GM19324 (cell line): ENCODE data around the gene TDRD9.
"Not testable (repeated sequence)": the region's sequence is repeated elsewhere in the genome, so short reads cannot be mapped to it uniquely, and the experiment has no call there.

ENCODE experiments used
- ATAC-seq: cut with Tn5 transposase; IDR thresholded peaks from one replicate; pipeline ENCODE4 v1.9.1; 2021; ENCODE audit warnings: mild to moderate bottlenecking, moderate library complexity; ENCODE audit not compliant: unreplicated experiment, low FRiP score

Gene TDRD9

DNA sequence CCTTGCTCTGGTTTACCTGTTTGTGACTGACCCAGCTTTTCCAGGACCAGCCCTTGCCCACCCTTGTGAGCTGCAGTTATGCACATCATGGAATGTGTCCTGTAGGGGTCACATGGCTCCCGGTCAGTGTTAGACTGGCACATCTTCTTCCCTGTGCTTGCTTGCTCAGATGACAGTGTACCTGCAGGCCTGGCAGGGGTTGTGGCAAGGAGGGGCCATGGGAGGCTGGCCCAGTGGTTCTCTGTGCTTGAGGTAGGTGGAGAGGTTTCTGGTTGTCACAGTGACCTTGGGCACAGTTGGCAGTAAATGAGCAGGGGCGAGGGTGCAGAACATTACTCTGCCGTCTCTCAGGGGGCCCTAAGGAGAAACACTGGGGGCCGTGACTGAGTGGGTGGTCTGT is 41.7 kb downstream of the TDRD9 start:
- no peak for ATAC-seq

DNA sequence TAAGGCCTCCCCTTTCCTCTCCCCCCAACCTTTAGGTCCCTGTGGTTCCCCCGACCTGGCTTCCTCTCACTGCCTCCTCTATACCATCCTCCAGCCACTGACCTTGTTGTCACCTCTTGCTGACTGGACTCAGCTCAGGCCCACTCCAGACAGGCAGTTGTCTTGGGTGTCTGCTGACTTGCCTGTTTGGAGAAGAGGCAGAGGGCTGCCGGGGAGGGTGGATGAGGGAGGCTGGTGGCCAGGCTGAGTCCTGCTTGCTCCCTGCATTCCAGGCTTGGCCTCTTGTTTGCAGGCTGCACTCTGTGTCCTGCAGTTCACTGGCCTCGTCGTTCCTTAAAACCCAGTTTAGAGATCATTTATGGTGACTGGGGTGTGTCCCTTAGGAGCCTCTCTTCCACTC is 45.1 kb downstream of the TDRD9 start:
- ATAC-seq = no peak

DNA sequence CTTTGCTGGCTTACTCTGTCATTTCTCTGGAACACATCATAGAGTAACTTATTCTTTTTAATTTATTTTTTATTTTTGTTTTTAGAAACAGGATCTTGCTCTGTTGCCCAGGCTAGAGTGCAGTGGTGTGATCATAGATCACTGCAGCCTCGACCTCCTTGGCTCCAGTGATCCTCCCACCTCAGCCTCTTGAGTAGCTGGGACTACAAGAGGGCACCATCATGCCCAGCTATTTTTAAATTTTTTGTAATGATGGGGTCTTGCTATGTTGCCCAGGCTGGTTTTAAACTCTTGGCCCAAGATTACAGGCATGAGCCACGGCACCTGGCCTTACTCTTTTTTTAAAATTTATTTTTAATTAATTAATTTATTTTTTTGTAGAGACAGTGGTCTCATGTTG is 46.3 kb downstream of the TDRD9 start:
- no peak for ATAC-seq

DNA sequence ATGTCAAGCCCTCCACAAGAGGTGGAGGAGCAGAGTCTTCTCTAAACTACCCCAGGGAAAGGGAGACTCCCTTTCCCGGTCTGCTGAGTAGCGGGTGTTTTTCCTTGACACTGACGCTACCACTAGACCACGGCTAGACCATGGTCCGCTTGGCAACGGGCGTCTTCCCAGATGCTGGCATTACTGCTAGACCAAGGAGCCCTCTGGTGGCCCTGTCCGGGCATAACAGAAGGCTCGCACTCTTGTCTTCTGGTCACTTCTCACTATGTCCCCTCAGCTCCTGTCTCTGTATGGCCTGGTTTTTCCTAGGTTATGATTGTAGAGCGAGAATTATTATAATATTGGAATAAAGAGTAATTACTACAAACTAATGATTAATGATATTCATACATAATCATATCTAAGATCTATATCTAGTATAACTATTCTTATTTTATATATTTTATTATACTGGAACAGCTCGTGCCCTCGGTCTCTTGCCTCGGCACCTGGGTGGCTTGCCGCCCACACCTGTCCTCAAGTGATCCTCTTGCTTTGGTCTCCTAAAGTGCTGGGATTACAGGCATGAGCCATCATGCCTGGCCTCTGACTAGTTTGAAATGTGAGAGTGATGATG is 52.5 kb downstream of the TDRD9 start:
- not testable (repeated sequence) for ATAC-seq

DNA sequence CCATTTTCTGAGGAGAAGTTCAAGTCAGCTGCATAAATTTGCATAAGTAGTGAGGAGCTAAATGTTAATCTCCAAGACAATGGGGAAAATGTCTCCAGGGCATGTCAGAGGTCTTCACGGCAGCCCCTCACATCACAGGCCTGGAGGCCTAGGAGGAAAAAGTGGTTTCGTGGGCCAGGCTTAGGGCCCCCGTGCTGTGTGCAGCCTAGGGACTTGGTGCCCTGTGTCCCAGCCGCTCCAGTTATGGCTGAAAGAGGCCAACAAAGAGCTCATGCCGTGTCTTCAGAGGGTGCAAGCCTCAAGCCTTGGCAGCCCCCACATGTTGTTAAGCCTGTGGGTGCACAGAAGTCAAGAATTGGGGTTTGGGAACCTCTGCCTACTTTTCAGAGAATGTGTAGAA is 55.9 kb downstream of the TDRD9 start:
- no peak for ATAC-seq

DNA sequence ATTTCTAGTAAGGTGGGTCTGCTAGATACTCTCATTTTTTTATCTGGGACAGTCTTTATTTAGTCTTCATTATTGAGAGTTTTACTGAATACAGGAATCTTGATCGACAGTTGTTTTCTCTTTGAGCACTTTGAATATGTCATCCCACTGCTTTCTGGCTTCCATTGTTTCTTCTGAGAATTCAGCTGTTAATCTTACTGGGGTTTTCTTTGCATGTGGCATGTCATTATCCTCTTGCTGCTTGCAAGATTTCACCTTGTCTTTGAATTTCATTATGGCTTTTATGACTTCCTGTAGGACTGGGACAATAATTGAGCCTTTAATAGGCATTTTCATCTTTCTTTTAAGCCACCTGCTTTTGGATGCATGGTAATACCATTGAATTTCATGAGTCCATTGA is 60.8 kb downstream of the TDRD9 start:
- ATAC-seq = no peak

DNA sequence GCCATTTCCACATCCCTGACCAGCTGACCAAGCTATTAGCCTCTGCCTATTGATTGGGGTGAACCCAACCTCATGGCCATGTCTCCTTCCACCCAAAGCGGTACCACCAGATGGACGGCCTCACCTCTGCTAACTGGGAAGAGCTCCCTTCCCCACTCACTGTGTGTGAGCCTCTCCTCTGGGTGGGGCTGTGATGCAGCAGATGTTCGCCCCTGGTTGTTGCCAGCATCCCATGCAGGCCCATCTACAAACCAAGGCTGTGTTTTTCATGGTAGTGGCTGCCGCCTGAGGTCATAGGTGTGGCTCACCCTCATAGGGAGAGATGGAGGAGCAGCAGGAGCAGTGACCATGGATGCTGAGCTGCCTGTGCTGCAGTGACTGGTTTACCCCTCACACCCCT is 61.7 kb downstream of the TDRD9 start:
- ATAC-seq = no peak

DNA sequence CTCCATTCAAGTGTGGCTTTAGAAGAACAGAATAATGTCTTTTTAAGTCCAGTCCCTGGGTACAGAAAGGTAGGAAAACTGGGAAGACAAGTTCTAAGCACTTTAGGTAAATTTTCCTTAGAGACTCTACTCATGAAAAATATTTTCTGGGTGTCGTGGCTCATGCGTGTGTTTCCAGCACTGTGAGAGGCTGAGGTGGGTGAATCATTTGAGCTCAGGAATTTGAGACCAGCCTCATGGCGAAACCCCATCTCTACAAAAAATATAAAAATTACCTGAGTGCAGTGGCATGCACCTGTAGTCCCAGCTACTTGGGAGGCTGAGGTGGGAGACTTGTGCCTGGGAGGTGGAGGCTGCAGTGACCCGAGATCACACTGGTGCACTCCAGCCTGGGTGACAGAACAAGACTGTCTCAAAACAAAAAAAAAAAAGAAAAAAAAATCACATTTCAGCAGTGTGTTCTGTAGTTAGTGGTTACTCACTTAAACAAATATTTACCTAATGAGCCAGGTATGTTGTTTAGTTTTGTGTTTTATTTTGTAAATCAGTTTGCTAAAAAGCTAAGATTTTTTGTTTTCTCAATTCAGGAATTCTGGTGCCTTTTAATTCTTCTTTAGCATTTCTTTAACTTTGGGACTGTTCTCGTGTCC is 66.4 kb downstream of the TDRD9 start:
- ATAC-seq = no peak

DNA sequence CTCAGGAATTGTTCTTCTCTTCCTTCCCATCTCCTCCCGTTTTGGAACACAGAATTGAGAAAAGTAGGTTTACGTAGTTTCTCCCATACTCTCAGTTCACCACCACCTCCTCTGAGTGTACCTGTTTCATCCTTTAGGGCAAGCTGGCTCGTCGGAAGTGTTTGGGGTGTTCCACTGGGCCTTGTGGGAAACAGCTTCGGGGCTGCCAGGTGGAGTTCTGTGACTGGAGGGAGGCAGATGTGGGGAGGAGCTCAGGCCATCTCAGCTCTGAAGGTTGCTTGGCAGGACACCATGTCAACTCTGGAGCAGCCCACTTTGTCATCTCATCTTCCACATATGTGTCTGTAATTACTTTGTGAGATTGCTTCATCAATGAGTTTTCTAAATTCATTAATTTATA is 67.6 kb downstream of the TDRD9 start:
- ATAC-seq = no peak

DNA sequence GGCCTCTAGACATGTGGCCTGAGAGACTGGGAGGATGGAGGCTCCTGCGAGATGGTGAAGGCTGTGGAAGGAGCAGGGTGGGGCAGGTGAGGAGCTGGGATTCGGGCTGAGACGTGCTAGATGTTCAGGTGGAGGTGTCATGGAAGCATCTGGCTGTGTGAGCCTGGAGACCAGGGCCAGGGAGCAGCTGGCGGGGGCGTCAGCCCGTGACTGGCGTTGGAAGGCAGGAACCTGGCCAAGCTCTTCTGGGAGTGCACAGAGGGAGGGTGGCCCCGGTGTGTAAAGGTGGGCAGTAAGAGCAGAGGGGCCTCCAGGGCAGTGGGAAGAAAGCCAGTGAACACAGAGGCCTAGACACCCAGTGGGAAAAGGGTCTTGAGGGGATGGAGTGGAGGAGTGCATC is 69.1 kb downstream of the TDRD9 start:
- ATAC-seq = no peak

DNA sequence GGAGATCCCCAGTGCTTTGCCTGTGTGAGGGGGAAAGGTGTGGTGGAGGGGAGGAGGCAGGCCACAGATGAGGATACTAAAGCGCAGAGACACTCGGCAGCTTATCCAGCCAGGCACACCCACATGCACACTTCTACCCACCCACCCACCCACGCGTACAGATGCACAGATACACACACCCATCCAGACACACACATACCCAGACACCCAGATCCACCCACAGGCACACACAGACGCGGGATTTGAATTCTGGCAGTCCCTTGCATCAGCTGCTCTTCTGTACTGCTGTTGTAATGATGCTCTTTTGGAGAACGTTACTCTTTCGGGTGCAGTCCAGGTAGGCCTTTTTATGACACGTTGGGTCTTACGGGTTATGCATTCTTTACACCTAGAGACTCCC is 69.8 kb downstream of the TDRD9 start:
- ATAC-seq = no peak

DNA sequence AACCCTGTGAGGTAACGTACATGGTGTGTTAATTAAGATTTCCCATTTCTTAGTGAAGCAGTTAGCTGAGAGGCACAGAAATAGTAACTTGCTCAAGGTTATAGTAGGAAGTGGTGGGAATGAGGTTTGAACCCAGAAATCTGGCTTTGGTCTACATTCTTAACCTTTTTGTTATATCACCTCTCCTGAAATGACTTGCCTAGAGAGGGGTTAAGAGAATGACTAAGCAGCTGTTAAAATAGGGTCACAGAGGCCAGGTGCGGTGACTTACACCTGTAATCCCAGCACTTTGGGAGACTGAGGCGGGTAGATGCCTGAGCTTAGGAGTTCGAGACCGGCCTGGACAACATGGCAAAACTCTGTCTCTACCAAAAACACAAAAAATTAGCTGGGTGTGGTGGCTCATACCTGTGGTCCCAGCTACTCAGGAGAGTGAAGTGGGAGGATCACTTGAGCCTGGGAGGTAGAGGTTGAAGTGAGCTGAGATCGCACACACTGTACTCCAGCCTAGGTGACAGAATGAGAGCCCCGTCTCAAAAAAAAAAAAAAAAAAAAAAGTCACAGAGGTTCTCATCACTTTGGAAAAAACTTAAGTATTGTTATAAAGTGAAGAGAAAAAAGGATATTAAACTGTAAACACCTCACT is 71.7 kb downstream of the TDRD9 start:
- ATAC-seq = no peak

DNA sequence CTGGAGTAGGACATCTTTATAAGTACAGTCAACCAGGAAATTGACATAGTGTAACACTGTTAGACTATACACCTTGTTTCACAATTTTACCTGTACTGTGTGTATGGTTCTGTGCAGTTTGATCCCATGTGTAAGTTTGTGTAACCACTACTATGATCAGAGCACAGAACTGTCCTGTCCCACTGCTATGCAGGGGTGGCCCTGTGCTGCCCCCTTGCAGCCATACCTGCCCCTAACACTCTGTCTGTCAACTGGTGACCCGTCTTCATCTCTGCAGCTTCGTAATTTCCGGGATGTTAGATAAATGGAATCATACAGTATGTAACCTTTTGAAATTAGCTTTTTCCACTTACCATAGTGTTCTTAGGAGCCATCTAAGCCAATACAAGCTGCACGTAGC is 72.7 kb downstream of the TDRD9 start:
- no peak for ATAC-seq

DNA sequence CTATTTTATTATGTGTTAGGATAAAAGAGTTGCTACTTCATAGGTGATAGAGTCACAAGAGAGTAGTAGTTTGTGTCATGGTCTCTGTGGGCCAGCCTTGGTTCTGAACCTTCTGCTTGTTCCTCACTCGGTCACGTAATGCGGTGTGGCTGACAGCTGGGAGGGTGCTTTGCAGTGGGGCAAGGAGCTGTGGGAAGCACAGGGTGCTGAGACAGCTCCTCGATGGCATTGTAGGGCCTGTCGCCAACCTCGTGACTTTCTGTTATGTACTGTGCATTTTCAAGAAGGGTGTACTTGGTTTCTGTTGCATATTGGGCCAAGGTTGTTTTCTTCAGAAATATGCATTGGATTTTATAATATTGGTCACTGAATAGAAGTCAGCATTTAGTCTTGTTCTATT is 75.4 kb downstream of the TDRD9 start:
- ATAC-seq = no peak

DNA sequence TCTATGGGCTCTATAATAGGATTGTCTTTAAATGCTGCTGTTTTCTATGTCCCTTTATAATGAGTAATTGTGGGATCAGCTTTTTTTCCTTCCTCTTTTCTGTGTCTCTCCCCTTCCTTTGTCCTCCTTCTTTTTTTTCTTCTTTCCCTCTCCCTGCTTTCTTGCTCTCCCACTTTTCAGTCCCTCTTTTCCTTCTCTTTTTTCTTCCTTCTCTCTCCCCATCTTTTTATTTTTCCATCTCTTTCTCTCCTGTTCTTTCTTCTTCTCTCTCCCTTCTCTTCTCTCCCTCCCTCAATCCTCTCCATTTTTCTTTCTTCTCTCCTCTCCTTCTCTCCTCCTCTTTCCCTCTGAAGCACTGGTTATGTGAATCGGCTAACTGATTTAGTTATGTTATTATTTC is 76.6 kb downstream of the TDRD9 start:
- no peak for ATAC-seq

DNA sequence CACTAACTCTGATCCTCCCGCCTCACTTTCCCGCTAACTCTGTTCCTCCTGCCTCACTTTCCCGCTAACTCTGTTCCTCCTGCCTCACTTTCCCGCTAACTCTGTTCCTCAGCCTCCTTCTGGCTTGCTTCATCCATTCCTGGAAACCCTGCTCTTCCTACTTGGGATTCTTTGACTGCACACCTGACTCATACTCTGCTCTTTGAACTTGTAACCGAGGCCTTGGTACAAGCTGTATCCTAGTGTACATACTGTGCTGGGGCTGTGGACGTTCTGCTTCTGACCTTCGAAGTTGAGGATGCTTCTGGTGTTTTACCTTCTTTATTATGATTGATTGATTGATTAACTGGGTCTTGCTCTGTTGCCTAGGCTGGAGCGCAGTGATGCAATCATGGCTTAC is 77.2 kb downstream of the TDRD9 start:
- no peak for ATAC-seq

DNA sequence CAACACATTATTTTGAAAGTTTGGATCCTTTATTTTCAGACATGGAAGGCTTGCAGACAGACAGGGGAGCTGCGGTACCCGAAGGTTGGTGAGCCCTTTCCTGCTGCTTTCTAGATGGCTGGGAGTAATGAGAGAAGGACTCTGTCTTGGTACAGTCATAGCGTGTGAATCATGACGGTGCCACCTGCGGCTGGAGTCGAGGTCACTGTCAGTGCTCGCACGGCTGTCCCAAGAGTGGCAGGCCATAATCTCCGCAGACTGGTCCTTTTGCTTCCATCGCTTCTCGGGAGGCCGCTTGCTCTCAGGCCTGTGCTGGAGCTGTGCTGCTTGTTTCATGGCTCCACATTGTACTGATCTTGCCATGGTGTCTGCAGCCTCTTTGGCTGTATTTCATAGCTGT is 78.9 kb downstream of the TDRD9 start:
- ATAC-seq = no peak

DNA sequence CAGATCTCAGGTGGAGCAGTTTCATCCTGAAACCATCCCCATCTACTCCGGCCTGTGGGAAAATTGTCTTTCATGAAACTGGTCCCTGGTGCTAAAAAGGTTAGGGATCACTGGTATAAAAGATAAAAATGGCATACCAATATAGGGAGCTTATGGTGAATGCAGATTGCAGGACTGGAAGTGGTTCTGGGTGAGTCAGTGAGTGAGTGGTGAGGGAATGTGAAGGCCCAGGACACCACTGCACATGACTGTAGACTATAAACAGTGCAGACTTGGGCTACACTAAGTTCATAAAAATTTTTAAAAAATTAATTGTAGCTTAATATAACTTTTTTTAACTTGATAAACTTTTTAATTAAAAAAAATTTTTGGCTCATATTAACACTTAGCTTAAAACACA is 81.0 kb downstream of the TDRD9 start:
- no peak for ATAC-seq

DNA sequence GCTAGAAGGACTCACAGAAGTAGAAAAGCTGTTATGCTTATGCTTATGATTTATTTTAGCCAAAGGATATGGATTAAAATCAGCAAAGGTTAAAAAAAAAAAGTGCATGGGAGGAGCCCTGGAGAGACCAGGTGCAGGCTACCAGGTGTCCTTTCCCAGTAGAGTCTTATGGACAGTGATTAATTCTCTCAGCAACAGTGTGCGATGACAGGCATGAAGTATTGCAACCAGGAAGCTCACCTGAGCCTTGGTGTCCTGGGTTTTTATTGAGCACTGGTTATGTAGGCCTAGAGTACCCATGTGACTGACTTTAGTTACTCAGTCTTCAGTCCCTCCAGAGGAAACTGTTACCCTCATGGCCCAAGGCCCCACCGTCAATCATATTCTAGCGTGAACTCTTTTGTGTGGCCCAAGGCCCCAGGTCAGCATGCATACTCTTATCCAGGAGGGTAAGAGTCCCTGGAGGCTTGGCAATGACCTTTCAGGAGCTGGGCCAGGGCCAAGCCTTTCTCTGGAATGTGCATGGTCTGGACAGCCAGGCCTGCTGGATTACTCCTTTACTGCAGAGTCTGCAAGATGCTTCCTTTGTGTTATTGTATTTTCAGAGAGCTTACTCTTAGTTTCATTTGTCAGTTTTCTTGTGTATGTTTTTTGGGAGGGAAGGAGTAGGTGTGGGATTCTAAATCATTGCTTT is 83.7 kb downstream of the TDRD9 start:
- no peak for ATAC-seq

DNA sequence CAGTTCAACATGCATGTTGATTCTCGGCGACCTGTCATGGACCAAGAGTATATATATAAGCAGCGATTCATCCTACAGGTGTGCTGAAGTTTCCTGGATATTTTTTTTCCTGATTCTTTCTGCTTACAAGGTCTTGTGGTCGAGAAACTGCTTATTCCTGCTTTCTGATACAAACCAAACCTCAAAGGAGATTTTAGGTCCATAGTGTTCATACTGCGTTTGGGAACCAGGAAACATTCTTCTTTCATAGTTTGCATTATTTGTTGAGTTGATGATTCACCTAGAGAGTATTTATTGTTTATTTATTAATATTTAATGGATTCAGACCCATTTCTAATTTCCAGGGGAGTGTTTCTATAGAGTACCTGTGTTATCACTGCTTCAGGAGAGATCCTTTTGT is 86.5 kb downstream of the TDRD9 start:
- no peak for ATAC-seq

DNA sequence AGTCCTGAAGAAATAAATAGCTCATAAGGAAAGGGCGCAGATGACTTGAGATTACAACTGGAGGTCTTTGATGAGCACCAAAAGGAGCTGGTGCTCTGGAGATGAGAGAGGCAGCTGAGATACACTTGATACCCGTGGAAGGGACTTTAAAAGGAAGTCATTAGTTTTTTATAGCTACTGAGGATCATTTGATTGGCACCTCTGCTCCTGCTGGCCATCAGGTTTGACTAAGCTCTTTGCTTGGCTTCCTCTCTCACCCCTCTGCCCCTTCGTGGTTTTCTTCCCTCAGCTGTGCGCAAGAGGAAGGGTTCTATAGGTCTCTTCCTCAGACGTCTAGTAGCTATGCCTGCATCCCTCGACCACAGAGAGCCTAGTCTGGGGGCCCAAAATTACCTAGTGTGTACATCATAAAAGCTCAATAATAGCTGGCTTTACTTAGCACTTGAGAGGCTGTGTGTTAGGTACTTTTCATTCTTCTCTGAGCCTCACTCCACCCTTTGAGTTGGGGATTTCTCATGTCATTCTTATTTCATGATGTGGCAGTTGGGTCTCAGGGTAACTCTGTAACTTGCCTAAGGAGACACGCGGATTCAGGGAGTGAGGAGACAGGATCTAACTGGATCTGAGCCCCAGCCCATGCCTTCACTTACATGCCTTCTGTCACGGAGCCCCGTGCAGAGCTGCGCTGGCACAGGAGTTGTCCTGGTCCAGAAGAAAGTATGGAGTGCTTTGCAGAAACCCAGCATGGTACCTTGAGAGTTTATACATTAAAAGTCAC is 88.8 kb downstream of the TDRD9 start:
- ATAC-seq = no peak
